ENCODE data around the gene SYNDIG1.

DNA sequence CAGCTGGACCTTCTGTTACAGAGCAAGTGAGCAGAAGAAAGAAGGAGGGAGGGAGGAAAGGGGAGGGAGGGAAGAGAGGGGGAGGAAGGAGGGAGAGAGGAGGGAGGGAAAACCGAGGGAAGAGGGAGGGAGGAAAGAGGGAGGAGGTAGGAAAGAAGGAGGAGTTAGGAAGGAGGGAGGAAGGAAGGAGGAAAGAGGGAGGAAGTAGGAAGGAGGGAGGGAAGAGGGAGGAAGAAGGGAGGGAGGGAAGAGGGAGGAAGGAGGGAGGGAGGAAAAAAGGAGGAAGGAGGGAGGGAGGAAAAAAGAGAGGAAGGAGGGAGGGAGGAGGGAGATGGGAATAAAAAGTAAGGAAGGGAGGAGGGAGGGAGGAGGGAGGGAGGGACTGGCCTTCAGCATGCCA, 191.8 kb downstream of the SYNDIG1 start:
- no peak for TF ChIP-seq FOS (IDR thresholded peaks at IDR 0.05; ENCODE audit: low read depth, low read length)
- no peak for TF ChIP-seq POLR2A (IDR thresholded peaks at IDR 0.05; ENCODE audit: low read depth, low read length)
- TF ChIP-seq CTCF (conservative IDR thresholded peaks at IDR 0.05; ENCODE audit: low read depth, low read length): no peak
- TF ChIP-seq, protein P1, sequence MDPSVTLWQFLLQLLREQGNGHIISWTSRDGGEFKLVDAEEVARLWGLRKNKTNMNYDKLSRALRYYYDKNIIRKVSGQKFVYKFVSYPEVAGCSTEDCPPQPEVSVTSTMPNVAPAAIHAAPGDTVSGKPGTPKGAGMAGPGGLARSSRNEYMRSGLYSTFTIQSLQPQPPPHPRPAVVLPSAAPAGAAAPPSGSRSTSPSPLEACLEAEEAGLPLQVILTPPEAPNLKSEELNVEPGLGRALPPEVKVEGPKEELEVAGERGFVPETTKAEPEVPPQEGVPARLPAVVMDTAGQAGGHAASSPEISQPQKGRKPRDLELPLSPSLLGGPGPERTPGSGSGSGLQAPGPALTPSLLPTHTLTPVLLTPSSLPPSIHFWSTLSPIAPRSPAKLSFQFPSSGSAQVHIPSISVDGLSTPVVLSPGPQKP (IDR thresholded peaks at IDR 0.05; ENCODE audit: borderline replicate concordance, low read depth, low read length): no peak

All from IMR-90 (cell line).